CD14-positive monocyte (primary cell): ENCODE results near the gene BFAR. TPM values are rescaled to one million over a fixed set of nuclear protein-coding genes. Genes with fewer than 3 reads are reported as not detected.

Source experiments
- DNase-seq, 3 donors: peaks; one replicate each; pipeline ENCODE4 v3.0.0-alpha.2; 2011 to 2022
- H2AFZ ChIP-seq: 2 replicates; pipeline ENCODE4 v1.6.0; 2012; ENCODE audit warnings: mild to moderate bottlenecking, low read depth, low read length, inconsistent platforms; ENCODE audit not compliant: insufficient read depth, poor library complexity, severe bottlenecking
- H3K27ac ChIP-seq, 2 donors: 1 replicate in 1 of 2; 2 replicates in 1 of 2; pipeline ENCODE4 v1.5.1; 2012 to 2013; ENCODE audit warnings: low read length in 2 of 2, control low read depth in 1 of 2, inconsistent platforms in 1 of 2, low read depth in 1 of 2, mild to moderate bottlenecking in 1 of 2
- H3K27me3 ChIP-seq, 2 donors: one replicate each; pipeline versions ENCODE4 v1.6.0 to v1.6.1; 2011 to 2013; ENCODE audit warnings: low read length in 2 of 2; ENCODE audit not compliant: control insufficient read depth in 2 of 2, insufficient read depth in 2 of 2
- H3K36me3 ChIP-seq, 2 donors: replicated peaks in 1 of 2; 1 replicate in 1 of 2; 2 replicates in 1 of 2; pipeline versions ENCODE4 v1.5.1 to v1.6.1; 2012 to 2013; ENCODE audit warnings: low read length in 2 of 2, control low read depth in 1 of 2, inconsistent platforms in 1 of 2, mild to moderate bottlenecking in 1 of 2; ENCODE audit not compliant: insufficient read depth in 2 of 2, control insufficient read depth in 1 of 2
- H3K4me1 ChIP-seq, 2 donors: 1 replicate in 1 of 2; 2 replicates in 1 of 2; pipeline versions ENCODE4 v1.5.1 to v1.6.1; 2012 to 2013; ENCODE audit warnings: low read length in 2 of 2, control low read depth in 1 of 2, inconsistent platforms in 1 of 2, mild to moderate bottlenecking in 1 of 2, moderate library complexity in 1 of 2; ENCODE audit not compliant: insufficient read depth in 2 of 2, control insufficient read depth in 1 of 2
- H3K4me2 ChIP-seq: replicated peaks from 2 replicates; pipeline ENCODE3; 2012; ENCODE audit warnings: low read length, moderate library complexity, mild to moderate bottlenecking; ENCODE audit not compliant: poor library complexity, severe bottlenecking; ENCODE audit errors: extremely low read depth
- H3K4me3 ChIP-seq, 3 experiments: fragments of 200-600 bp in 1 of 3; sonication (generic) in 1 of 3; replicated peaks in 1 of 3; 1 replicate in 2 of 3; 2 replicates in 1 of 3; pipeline ENCODE4 v1.5.1; 2011 to 2013; ENCODE audit warnings: low read length in 3 of 3, mild to moderate bottlenecking in 3 of 3, control low read depth in 2 of 3, low read depth in 2 of 3, inconsistent platforms in 1 of 3, moderate library complexity in 1 of 3
- H3K79me2 ChIP-seq: 2 replicates; pipeline ENCODE4 v1.6.0; 2012; ENCODE audit warnings: mild to moderate bottlenecking, control low read depth, inconsistent platforms, low read length, moderate library complexity; ENCODE audit not compliant: insufficient read depth
- H3K9ac ChIP-seq: 2 replicates; pipeline ENCODE4 v1.6.0; 2017; ENCODE audit warnings: low read length, mild to moderate bottlenecking; ENCODE audit not compliant: insufficient read depth, poor library complexity, severe bottlenecking
- H3K9me3 ChIP-seq, 2 donors: replicated peaks in 1 of 2; 1 replicate in 1 of 2; 2 replicates in 1 of 2; pipeline versions ENCODE4 v1.5.1 to v1.6.1; 2012 to 2013; ENCODE audit warnings: low read length in 2 of 2, control low read depth in 1 of 2; ENCODE audit not compliant: control insufficient read depth in 1 of 2, insufficient read depth in 1 of 2
- H4K20me1 ChIP-seq: 2 replicates; pipeline ENCODE4 v1.6.0; 2012; ENCODE audit warnings: mild to moderate bottlenecking, low read length, control low read depth, moderate library complexity; ENCODE audit not compliant: insufficient read depth
- H3K27ac Mint-ChIP-seq, 7 donors: one replicate each; pipeline ENCODE4 v1.8.0; 2020; ENCODE audit warnings: mild to moderate bottlenecking in 7 of 7, mixed read lengths in 7 of 7, moderate library complexity in 6 of 7, inconsistent platforms in 2 of 7
- H3K27me3 Mint-ChIP-seq, 3 donors: one replicate each; pipeline ENCODE4 v1.8.0; 2021 to 2022; ENCODE audit warnings: low read depth in 3 of 3, mild to moderate bottlenecking in 3 of 3, mixed read lengths in 3 of 3, moderate library complexity in 3 of 3, inconsistent platforms in 1 of 3
- H3K36me3 Mint-ChIP-seq, 2 donors: one replicate each; pipeline ENCODE4 v1.8.0; 2020; ENCODE audit warnings: mixed read lengths in 2 of 2, inconsistent platforms in 1 of 2, mild to moderate bottlenecking in 1 of 2
- H3K4me1 Mint-ChIP-seq: one replicate; pipeline ENCODE4 v1.8.0; 2020; ENCODE audit warnings: mild to moderate bottlenecking, mixed read lengths
- H3K4me3 Mint-ChIP-seq, 2 donors: one replicate each; pipeline ENCODE4 v1.8.0; 2020; ENCODE audit warnings: mild to moderate bottlenecking in 2 of 2, mixed read lengths in 2 of 2, moderate library complexity in 1 of 2
- H3K9me3 Mint-ChIP-seq, 7 donors: one replicate each; pipeline ENCODE4 v1.8.0; 2020 to 2022; ENCODE audit warnings: mixed read lengths in 7 of 7, mild to moderate bottlenecking in 6 of 7, moderate library complexity in 6 of 7, inconsistent platforms in 2 of 7
- WGBS: methylation state at CpG from one replicate; pipeline ENCODE4 v1.1.5; 2013; ENCODE audit warnings: missing lambda C conversion rate; ENCODE audit not compliant: insufficient coverage; 5-methylcytosine and 5-hydroxymethylcytosine counted together
- intact Hi-C, 2 donors: fragments of 100-400 bp; cut with micrococcal nuclease; formaldehyde crosslinking; loops; one replicate each; pipeline versions ENCODE4 v1.15.0 to v1.15.1; 2023
- polyA plus RNA-seq, 3 donors: library from polyadenylated mRNA; depleted of rRNA in 1 of 3; unstranded in 2 of 3; stranded (reverse) in 1 of 3; fragments of 300-500 nt in 2 of 3; fragments of >200 nt in 1 of 3; fragmentation: Illumina TruSeq in 2 of 3; gene quantifications; 1 replicate in 2 of 3; 2 replicates in 1 of 3; pipeline ENCODE4 v1.2.3, GENCODE V29; 2012 to 2021
- TF ChIP-seq, protein P1 (sequence below): fragments of 200-600 bp; IDR thresholded peaks from one replicate; pipeline ENCODE4 v1.8.0; 2022; ENCODE audit warnings: antibody characterized with exemption, mild to moderate bottlenecking

The BFAR gene
- polyA plus RNA-seq, 3 donors = 27.5 to 36.0 (median 28.6) TPM

DNA sequence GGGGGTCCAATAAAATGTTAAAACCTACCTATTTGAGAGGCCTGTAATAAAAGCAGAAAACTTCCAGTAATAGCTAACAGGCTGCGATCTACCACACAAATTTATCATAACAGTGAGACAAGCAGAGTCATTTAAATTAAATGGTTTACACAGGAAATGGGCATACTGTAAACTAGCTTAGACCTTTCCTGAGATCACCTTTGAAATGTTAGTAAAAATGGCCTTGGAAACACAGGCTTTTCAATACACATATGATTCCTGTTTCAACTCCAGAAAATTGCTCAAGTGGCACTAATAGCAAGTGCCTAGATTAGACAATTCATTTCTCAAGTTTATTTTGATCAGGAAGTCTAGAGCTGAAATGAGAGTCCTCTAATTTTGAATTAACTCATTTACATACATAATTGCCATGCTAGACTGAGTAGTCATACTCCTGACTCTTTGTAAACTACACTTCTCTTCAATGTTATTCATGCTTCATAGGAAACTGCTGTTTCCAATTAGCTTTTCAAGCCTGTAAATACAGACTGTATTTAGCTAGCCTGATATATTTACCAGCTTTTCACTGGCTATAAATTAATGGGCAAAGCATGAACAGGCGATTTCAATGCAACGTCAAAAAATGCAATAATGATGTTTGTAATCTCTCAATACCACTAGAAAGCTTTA lies 46.0 kb upstream of the BFAR start:
- peaks cover 78 to 85% of the 10 kb centered on the region in 2 donors for H3K36me3 Mint-ChIP-seq
- no peak overlapping the region for H3K4me3 ChIP-seq
- WGBS = no CpG with 5 or more reads among the region's 3 CpGs
- H3K27ac Mint-ChIP-seq = no peak overlapping the region
- H3K27ac ChIP-seq = no peak overlapping the region
- H3K36me3 ChIP-seq = peaks cover 66 to 96% of the 10 kb centered on the region in 2 donors
- no peaks in the 10 kb centered on the region for H3K9me3 Mint-ChIP-seq
- H3K9me3 ChIP-seq = no peaks in the 10 kb centered on the region
- no peaks in the 10 kb centered on the region for H3K27me3 Mint-ChIP-seq
- H3K4me3 Mint-ChIP-seq = no peak overlapping the region
- DNase-seq = no peak
- no peak overlapping the region for H2AFZ ChIP-seq
- H3K79me2 ChIP-seq = no peaks in the 10 kb centered on the region
- no peak overlapping the region for H3K4me2 ChIP-seq
- H3K27me3 ChIP-seq = no peaks in the 10 kb centered on the region
- no peak overlapping the region for H3K9ac ChIP-seq
- H3K4me1 Mint-ChIP-seq = no peaks in the 10 kb centered on the region
- TF ChIP-seq, protein P1, sequence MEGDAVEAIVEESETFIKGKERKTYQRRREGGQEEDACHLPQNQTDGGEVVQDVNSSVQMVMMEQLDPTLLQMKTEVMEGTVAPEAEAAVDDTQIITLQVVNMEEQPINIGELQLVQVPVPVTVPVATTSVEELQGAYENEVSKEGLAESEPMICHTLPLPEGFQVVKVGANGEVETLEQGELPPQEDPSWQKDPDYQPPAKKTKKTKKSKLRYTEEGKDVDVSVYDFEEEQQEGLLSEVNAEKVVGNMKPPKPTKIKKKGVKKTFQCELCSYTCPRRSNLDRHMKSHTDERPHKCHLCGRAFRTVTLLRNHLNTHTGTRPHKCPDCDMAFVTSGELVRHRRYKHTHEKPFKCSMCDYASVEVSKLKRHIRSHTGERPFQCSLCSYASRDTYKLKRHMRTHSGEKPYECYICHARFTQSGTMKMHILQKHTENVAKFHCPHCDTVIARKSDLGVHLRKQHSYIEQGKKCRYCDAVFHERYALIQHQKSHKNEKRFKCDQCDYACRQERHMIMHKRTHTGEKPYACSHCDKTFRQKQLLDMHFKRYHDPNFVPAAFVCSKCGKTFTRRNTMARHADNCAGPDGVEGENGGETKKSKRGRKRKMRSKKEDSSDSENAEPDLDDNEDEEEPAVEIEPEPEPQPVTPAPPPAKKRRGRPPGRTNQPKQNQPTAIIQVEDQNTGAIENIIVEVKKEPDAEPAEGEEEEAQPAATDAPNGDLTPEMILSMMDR = no peak
- H3K4me1 ChIP-seq = no peaks in the 10 kb centered on the region
- intact Hi-C loops = no loop called here
- no peaks in the 10 kb centered on the region for H4K20me1 ChIP-seq

DNA sequence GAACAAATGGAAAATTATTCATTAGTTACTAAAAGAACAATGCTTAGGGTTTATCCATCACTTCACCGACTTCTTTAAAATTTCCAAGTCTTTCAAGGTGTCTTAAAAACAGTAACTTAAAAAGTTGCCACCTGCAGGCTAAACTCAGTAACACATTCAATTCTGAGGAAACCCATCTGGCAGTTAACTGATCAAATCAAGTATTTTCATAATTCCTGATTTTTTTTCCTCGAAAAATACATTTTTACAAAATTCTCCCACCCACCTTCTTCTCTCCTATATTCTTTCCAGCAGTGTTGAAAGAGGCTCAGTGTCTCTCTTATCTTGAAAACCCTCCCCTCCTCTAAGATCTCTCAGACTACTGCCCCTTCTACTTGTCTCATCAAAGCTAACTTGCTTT lies 32.6 kb upstream of the BFAR start:
- no peaks in the 10 kb centered on the region for H4K20me1 ChIP-seq
- no peaks in the 10 kb centered on the region for H3K4me1 ChIP-seq
- H3K4me3 ChIP-seq = no peak overlapping the region
- no peak overlapping the region for H3K9ac ChIP-seq
- no peak overlapping the region for H3K27ac ChIP-seq
- Mint-ChIP-seq H3K4me1 (no peaks in the 10 kb centered on the region), H3K4me3 (no peak overlapping the region), H3K27me3 (no peaks in the 10 kb centered on the region), H3K27ac (peak overlapping the region in 3 of 7 donors; percentile 5 to 57 (median 21)), H3K36me3 (peaks cover 62 to 85% of the 10 kb centered on the region in 2 donors), H3K9me3 (no peaks in the 10 kb centered on the region)
- intact Hi-C loops = no loop called here
- DNase-seq = no peak
- no peaks in the 10 kb centered on the region for H3K9me3 ChIP-seq
- no peak overlapping the region for H2AFZ ChIP-seq
- H3K79me2 ChIP-seq = no peaks in the 10 kb centered on the region
- TF ChIP-seq, protein P1 = peak; percentile 60
- no peak overlapping the region for H3K4me2 ChIP-seq
- H3K27me3 ChIP-seq = no peaks in the 10 kb centered on the region
- peaks cover 64 to 87% of the 10 kb centered on the region in 2 donors for H3K36me3 ChIP-seq
- WGBS = 100% methylated on average over 1 of the region's 2 CpGs
